GM12872 (cell line): ENCODE measurements around the gene ADGRD1.

ENCODE experiments used
- CTCF ChIP-seq: IDR thresholded peaks from 3 replicates; pipeline ENCODE4 v1.5.1; 2011; ENCODE audit warnings: low read depth, mild to moderate bottlenecking, low read length, moderate library complexity; ENCODE audit not compliant: insufficient read depth

ADGRD1 gene

GRCh38 chr12:131130311-131130911, 176.7 kb downstream of the ADGRD1 start:
- no peak for TF ChIP-seq CTCF

DNA sequence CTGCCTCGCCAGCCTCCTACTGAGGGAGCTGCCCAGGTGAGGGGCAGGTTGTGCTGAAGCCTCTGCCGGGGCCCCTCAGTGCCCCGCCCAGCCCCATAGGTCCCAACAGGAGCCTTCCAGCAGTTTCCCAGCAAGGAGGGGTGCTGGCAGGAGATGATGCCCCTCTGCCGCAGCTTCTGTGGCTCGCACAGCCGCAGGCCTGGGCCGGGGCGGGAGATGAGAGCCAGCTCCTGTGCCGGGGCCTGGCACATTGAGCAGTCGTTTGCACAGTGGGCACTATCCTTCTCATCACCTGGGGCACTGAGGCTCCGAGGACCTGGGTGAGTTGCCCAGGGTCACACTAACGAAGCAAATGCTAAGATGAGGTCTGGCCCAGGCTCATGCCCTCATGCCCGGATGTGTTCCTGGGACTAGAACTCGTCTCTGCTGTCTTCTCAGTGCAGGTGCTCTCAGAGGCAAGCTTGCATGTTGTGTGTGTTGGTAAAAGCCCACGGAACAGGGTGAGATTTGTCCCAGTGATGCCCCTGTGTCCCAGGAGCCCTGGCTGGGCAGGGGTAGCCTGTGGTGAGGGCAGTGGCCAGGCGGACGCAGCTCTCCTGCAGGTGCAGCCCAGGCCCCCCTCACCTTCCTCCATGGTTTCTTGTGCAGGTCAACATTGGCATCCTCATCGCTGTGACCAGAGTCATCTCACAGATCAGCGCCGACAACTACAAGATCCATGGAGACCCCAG, 177.5 kb downstream of the ADGRD1 start:
- TF ChIP-seq CTCF = no peak

- TF ChIP-seq CTCF = no peak
Measured at GRCh38 chr12:131131808-131132117, 178.1 kb downstream of the ADGRD1 start.

GRCh38 chr12:131132118-131132892, 178.6 kb downstream of the ADGRD1 start:
- peak; percentile 86 for TF ChIP-seq CTCF

DNA sequence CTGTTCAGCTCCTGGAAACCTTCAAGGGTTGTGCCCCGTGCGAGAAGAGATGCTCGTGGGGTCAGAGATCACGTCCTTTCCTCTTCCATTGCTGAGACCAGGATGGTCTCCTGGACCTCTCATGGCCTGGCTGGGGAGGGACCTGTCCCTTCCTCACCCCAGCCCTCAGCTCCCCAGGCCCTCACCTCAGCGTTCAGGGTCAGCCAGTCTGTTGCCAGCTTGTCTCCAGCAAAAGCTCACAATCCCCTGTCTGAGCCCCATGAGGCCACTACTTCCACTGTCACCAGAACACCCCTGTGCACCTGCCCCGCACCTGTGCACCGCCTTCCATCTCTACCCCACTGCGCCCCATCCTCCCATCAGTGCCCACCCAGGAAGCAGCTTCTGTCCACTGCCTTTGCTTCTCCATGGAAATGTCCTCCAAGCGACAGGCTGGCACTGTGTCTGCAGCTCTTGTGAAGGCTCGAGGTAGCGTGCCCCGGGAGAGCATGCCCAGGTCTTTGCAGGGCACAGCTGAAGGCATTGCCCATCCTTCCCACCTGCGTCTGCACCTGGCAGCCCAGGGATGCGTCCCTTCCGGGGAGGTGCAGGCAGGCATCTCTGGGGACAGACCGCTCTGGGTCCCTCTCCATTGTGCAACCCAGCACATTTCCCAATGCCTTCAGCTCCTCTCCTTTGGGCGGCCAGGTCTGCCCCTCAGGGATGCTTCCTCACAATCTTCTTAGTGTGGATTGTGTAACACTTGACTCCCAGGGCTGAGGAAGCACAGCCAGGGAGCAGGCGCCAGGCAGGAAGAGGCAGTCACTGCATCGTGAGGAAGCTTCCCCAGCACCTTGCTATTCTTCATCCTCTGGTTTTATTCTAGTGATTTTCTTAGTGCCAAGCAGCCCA, 179.6 kb downstream of the ADGRD1 start:
- TF ChIP-seq CTCF = no peak

- TF ChIP-seq CTCF = no peak
Measured at GRCh38 chr12:131133994-131134393, 180.3 kb downstream of the ADGRD1 start.
